ENCODE data around the gene PTBP2. TPM values are rescaled to one million over a fixed set of nuclear protein-coding genes. Genes with fewer than 3 reads are reported as not detected.

PTBP2 gene
- total RNA-seq, 1 donor from 2014 or later: 95.9 TPM

DNA sequence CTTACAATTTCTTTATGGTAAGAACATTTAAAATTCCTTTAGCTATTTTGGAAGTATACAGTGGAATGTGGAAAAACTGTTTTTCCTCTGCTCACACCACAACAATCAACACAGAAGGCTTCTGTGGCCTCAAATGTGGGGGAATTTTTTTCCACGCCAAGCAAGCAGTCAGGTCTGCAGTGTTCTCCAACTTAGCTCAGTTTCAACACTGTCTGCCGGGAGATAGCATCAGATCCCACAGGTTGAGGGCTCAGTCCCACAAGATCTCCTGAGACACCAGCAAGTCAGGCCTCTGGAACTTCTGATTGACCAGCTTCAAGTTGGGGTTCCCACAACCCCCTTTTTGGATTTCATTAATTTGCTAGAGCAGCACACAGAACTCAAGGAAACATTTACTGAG lies 50.3 kb downstream of the PTBP2 start:
- no peak overlapping the region for H3K27ac ChIP-seq
- H3K4me3 ChIP-seq: no peak overlapping the region
- intact Hi-C loops (cut with DNase I): no loop called here
- no peaks in the 10 kb centered on the region for H3K27me3 ChIP-seq
- TF ChIP-seq CTCF (IDR thresholded peaks at IDR 0.05): no peak
- no peaks in the 10 kb centered on the region for H3K9me3 ChIP-seq
- H3K36me3 ChIP-seq: peaks cover 9 to 23% of the 10 kb centered on the region in 2 donors
- no peaks in the 10 kb centered on the region for H3K4me1 ChIP-seq
- no peak for DNase-seq (ENCODE audit: low spot score in 2 of 2)

GRCh38 chr1:96772349-96772748 lies 50.8 kb downstream of the PTBP2 start:
- H3K27me3 ChIP-seq: no peaks in the 10 kb centered on the region
- no peak for DNase-seq (ENCODE audit: low spot score in 2 of 2)
- H3K27ac ChIP-seq: no peak overlapping the region
- H3K4me3 ChIP-seq: no peak overlapping the region
- no peaks in the 10 kb centered on the region for H3K4me1 ChIP-seq
- H3K36me3 ChIP-seq: peaks cover 9 to 28% of the 10 kb centered on the region in 2 donors
- no peak for TF ChIP-seq CTCF (IDR thresholded peaks at IDR 0.05)
- H3K9me3 ChIP-seq: no peaks in the 10 kb centered on the region
- intact Hi-C loops (cut with DNase I): no loop called here

DNA sequence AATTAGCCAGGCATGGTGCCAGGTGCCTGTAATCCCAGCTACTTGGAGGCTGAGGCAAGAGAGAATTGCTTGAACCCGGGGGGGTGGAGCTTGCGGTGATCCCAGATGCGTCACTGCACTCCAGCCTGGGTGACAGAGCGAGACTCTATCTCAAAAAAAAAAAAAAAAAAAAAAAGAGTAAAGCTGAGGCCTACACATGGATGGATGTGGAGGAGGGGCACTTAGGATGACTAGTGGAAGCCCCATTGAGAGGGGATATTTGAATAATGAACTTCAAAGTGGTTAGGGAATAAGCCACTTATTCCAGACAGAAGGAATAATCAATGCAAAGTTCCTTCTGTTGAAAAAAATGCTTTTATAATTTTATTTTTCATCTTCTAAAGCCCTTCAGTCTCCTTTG lies 51.4 kb downstream of the PTBP2 start:
- intact Hi-C loops (cut with DNase I): no loop called here
- H3K27me3 ChIP-seq: no peaks in the 10 kb centered on the region
- H3K27ac ChIP-seq: no peak overlapping the region
- TF ChIP-seq CTCF (IDR thresholded peaks at IDR 0.05): no peak
- no peaks in the 10 kb centered on the region for H3K4me1 ChIP-seq
- H3K9me3 ChIP-seq: no peaks in the 10 kb centered on the region
- no peak overlapping the region for H3K4me3 ChIP-seq
- peaks cover 9 to 30% of the 10 kb centered on the region in 2 donors for H3K36me3 ChIP-seq
- DNase-seq (ENCODE audit: low spot score in 2 of 2): no peak

DNA sequence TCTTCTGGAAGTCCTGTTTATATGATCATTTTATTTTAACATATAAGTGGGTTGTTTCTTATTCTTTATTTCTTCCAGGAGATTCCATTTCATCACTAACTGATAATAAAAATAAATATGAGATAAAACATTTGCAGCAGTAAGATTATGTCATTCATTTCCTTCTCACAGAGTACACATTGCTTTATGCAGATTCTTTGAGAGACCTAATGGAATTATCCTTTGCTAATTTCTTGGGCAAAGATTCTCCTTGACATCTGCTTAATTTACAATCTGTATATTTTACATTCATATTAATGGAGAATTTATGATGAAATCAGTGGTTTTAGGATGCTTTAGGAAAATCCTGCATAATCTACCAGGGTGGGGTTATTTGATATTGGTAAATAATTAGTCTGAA lies 60.6 kb downstream of the PTBP2 start:
- H3K4me1 ChIP-seq: no peaks in the 10 kb centered on the region
- H3K27me3 ChIP-seq: no peaks in the 10 kb centered on the region
- H3K9me3 ChIP-seq: no peaks in the 10 kb centered on the region
- peaks cover 26 to 55% of the 10 kb centered on the region in 2 donors for H3K36me3 ChIP-seq
- intact Hi-C loops (cut with DNase I): no loop called here
- no peak overlapping the region for H3K4me3 ChIP-seq
- H3K27ac ChIP-seq: no peak overlapping the region
- no peak for DNase-seq (ENCODE audit: low spot score in 2 of 2)
- TF ChIP-seq CTCF (IDR thresholded peaks at IDR 0.05): no peak

DNA sequence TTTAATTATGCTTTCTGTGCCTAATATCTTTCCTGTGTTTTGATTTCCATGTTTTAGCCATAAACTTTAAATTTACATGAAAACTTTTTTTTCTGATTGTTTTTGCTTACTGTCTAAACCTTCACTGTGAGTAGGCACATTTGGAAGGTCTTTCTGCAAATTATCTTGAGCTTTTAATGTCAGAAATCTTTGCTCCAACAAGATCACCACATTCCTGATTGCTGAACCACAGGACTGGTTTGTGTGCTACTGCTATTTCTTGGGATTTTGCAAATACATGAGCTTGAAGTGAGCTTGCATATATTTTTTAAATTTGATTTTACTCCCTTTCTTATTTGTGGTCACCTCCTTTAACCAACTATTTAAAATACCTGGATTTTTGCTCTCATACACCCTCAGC lies 61.3 kb downstream of the PTBP2 start:
- no peaks in the 10 kb centered on the region for H3K4me1 ChIP-seq
- no peak overlapping the region for H3K27ac ChIP-seq
- DNase-seq (ENCODE audit: low spot score in 2 of 2): no peak
- H3K9me3 ChIP-seq: no peaks in the 10 kb centered on the region
- no peak overlapping the region for H3K4me3 ChIP-seq
- intact Hi-C loops (cut with DNase I): no loop called here
- peaks cover 31 to 56% of the 10 kb centered on the region in 2 donors for H3K36me3 ChIP-seq
- TF ChIP-seq CTCF (IDR thresholded peaks at IDR 0.05): no peak
- H3K27me3 ChIP-seq: no peaks in the 10 kb centered on the region

GRCh38 chr1:96790599-96790998 lies 69.0 kb downstream of the PTBP2 start:
- intact Hi-C loops (cut with DNase I): no loop called here
- Histone ChIP-seq H3K9me3 (no peaks in the 10 kb centered on the region), H3K4me3 (no peak overlapping the region), H3K27ac (no peak overlapping the region), H3K27me3 (no peaks in the 10 kb centered on the region), H3K36me3 (peaks cover 22 to 24% of the 10 kb centered on the region in 2 donors), H3K4me1 (no peaks in the 10 kb centered on the region)
- no peak for DNase-seq (ENCODE audit: low spot score in 2 of 2)
- TF ChIP-seq CTCF (IDR thresholded peaks at IDR 0.05): no peak
